ENCODE data around the gene CFAP70. TPM values are rescaled to one million over a fixed set of nuclear protein-coding genes. Genes with fewer than 3 reads are reported as not detected.

CFAP70 gene
- total RNA-seq, 1 donor from 2014 or later, result 1.7 TPM

- ChIA-PET CTCF (no interaction called here), POLR2A (no interaction called here)
- TF ChIP-seq, protein P1, sequence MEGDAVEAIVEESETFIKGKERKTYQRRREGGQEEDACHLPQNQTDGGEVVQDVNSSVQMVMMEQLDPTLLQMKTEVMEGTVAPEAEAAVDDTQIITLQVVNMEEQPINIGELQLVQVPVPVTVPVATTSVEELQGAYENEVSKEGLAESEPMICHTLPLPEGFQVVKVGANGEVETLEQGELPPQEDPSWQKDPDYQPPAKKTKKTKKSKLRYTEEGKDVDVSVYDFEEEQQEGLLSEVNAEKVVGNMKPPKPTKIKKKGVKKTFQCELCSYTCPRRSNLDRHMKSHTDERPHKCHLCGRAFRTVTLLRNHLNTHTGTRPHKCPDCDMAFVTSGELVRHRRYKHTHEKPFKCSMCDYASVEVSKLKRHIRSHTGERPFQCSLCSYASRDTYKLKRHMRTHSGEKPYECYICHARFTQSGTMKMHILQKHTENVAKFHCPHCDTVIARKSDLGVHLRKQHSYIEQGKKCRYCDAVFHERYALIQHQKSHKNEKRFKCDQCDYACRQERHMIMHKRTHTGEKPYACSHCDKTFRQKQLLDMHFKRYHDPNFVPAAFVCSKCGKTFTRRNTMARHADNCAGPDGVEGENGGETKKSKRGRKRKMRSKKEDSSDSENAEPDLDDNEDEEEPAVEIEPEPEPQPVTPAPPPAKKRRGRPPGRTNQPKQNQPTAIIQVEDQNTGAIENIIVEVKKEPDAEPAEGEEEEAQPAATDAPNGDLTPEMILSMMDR (IDR thresholded peaks at IDR 0.05), result no peak
- Mint-ChIP-seq H3K27ac (no peak overlapping the region), H3K9me3 (no peaks in the 10 kb centered on the region), H3K4me1 (no peaks in the 10 kb centered on the region), H3K36me3 (ENCODE audit: low read depth) (peaks cover 39% of the 10 kb centered on the region), H3K4me3 (no peak overlapping the region), H3K27me3 (no peaks in the 10 kb centered on the region)
- DNase-seq (no peak), ATAC-seq (ENCODE audit: low read depth) (no peak)
- intact Hi-C loops (cut with micrococcal nuclease), result no loop called here
Measured at GRCh38 chr10:73209705-73210104, 149.0 kb downstream of the CFAP70 start.

DNA sequence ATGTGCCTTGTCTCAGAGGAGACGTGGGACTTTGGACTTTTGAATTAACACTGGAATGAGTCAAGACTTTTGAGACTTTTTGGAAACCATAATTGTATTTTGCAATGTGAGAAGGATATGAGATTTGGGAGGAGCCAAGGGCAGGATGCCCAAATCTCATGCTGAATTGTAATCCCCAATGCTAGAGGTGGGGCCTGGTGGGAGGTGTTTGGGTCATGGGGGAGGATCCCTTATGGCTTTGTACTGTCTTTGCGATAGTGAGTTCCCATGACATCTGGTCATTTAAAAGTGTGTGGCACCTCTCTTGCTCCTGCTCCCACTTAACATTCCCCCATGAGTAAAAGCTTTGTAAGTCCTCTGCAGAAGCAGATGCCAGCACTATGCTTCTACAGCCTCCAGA, 150.8 kb downstream of the CFAP70 start:
- CTCF ChIA-PET, result no interaction called here
- Mint-ChIP-seq H3K4me3 (no peak overlapping the region), H3K9me3 (no peaks in the 10 kb centered on the region), H3K4me1 (no peaks in the 10 kb centered on the region), H3K36me3 (ENCODE audit: low read depth) (peaks cover 29% of the 10 kb centered on the region), H3K27ac (no peak overlapping the region), H3K27me3 (no peaks in the 10 kb centered on the region)
- intact Hi-C loops (cut with micrococcal nuclease), result no loop called here
- POLR2A ChIA-PET, result no interaction called here
- ATAC-seq (ENCODE audit: low read depth) (no peak), DNase-seq (no peak)
- TF ChIP-seq, protein P1 (IDR thresholded peaks at IDR 0.05), result no peak

GRCh38 chr10:73206385-73206784, 152.3 kb downstream of the CFAP70 start:
- H3K9me3 Mint-ChIP-seq, result no peaks in the 10 kb centered on the region
- intact Hi-C loops (cut with micrococcal nuclease), result no loop called here
- no peaks in the 10 kb centered on the region for H3K4me1 Mint-ChIP-seq
- TF ChIP-seq, protein P1 (IDR thresholded peaks at IDR 0.05), result no peak
- CTCF ChIA-PET, result no interaction called here
- DNase-seq, result no peak
- no peak for ATAC-seq (ENCODE audit: low read depth)
- H3K36me3 Mint-ChIP-seq (ENCODE audit: low read depth), result peaks cover 28% of the 10 kb centered on the region
- POLR2A ChIA-PET, result no interaction called here
- H3K4me3 Mint-ChIP-seq, result no peak overlapping the region
- no peak overlapping the region for H3K27ac Mint-ChIP-seq
- H3K27me3 Mint-ChIP-seq, result no peaks in the 10 kb centered on the region

GRCh38 chr10:73205890-73206289, 152.8 kb downstream of the CFAP70 start:
- H3K9me3 Mint-ChIP-seq, result no peaks in the 10 kb centered on the region
- no peak overlapping the region for H3K27ac Mint-ChIP-seq
- H3K36me3 Mint-ChIP-seq (ENCODE audit: low read depth), result peaks cover 30% of the 10 kb centered on the region
- intact Hi-C loops (cut with micrococcal nuclease), result no loop called here
- ChIA-PET CTCF (no interaction called here), POLR2A (no interaction called here)
- no peak for ATAC-seq (ENCODE audit: low read depth)
- H3K4me3 Mint-ChIP-seq, result no peak overlapping the region
- TF ChIP-seq, protein P1 (IDR thresholded peaks at IDR 0.05), result no peak
- H3K4me1 Mint-ChIP-seq, result no peaks in the 10 kb centered on the region
- DNase-seq, result no peak
- H3K27me3 Mint-ChIP-seq, result no peaks in the 10 kb centered on the region

DNA sequence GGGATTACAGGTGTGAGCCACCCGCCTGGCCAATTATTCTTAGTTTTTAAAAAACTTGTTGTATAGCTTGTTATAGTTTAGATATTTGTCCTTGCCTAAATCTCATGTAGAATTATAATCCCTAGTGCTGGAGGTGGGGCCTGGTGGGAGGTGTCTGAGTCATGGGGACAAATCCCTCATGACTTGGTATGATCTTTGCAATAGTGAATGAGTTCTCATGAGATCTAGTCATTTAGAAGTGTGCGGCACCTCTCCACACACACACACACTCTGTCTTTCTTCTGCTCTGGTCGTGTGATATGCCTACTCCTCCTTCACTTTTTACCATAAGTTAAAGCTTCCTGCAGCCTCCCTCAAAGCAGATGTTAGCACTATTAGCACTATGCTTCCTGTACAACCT, 153.6 kb downstream of the CFAP70 start:
- ChIA-PET CTCF (no interaction called here), POLR2A (no interaction called here)
- Mint-ChIP-seq H3K27me3 (no peaks in the 10 kb centered on the region), H3K4me3 (no peak overlapping the region), H3K27ac (no peak overlapping the region), H3K4me1 (no peaks in the 10 kb centered on the region), H3K36me3 (ENCODE audit: low read depth) (peaks cover 30% of the 10 kb centered on the region), H3K9me3 (no peaks in the 10 kb centered on the region)
- DNase-seq (no peak), ATAC-seq (ENCODE audit: low read depth) (no peak)
- intact Hi-C loops (cut with micrococcal nuclease), result no loop called here
- TF ChIP-seq, protein P1 (IDR thresholded peaks at IDR 0.05), result no peak

Other genes with a start within 250 kb of the CFAP70 start
- gene NUDT13, start 248.4 kb downstream of the CFAP70 start, total RNA-seq, result 3.5 and 4.6 TPM in 2 replicates
- 31.8 and 35.0 TPM in 2 replicates for gene ECD, start 190.9 kb downstream of the CFAP70 start, total RNA-seq
- 11.4 and 16.0 TPM in 2 replicates for gene FAM149B1, start 190.7 kb downstream of the CFAP70 start, total RNA-seq
- 22.8 and 24.4 TPM in 2 replicates for gene DNAJC9, start 111.6 kb downstream of the CFAP70 start, total RNA-seq
- 85.9 and 88.5 TPM in 2 replicates for gene MRPS16, start 106.2 kb downstream of the CFAP70 start, total RNA-seq
- gene ANXA7, start 55.2 kb upstream of the CFAP70 start, total RNA-seq, result 150 TPM in 2 replicates
- 4.0 and 5.2 TPM in 2 replicates for gene MSS51, start 74.7 kb upstream of the CFAP70 start, total RNA-seq
- gene PPP3CB, start 137.2 kb upstream of the CFAP70 start, total RNA-seq, result 41.4 and 43.3 TPM in 2 replicates
- 9.0 and 10.8 TPM in 2 replicates for gene USP54, start 232.5 kb upstream of the CFAP70 start, total RNA-seq